HG02943 (cell line): Measurements from ENCODE around the gene RPL29.
"Not testable (repeated sequence)": the region's sequence is repeated elsewhere in the genome, so short reads cannot be mapped to it uniquely, and the experiment has no call there.

ENCODE experiments used
- ATAC-seq: cut with Tn5 transposase; IDR thresholded peaks from one replicate; pipeline ENCODE4 v1.9.1; 2021; ENCODE audit warnings: mild to moderate bottlenecking, low read depth, moderate library complexity; ENCODE audit not compliant: unreplicated experiment

The RPL29 gene

GRCh38 chr3:52007291-52007690, 11.6 kb upstream of the RPL29 start:
- ATAC-seq, result no peak

GRCh38 chr3:52006820-52007133, 11.1 kb upstream of the RPL29 start:
- no peak for ATAC-seq

GRCh38 chr3:52006017-52006819, 10.5 kb upstream of the RPL29 start:
- no peak for ATAC-seq

GRCh38 chr3:52005571-52005986, 9.9 kb upstream of the RPL29 start:
- no peak for ATAC-seq

- no peak for ATAC-seq
These were observed 9.3 kb upstream of the RPL29 start for GRCh38 chr3:52004906-52005395.

DNA sequence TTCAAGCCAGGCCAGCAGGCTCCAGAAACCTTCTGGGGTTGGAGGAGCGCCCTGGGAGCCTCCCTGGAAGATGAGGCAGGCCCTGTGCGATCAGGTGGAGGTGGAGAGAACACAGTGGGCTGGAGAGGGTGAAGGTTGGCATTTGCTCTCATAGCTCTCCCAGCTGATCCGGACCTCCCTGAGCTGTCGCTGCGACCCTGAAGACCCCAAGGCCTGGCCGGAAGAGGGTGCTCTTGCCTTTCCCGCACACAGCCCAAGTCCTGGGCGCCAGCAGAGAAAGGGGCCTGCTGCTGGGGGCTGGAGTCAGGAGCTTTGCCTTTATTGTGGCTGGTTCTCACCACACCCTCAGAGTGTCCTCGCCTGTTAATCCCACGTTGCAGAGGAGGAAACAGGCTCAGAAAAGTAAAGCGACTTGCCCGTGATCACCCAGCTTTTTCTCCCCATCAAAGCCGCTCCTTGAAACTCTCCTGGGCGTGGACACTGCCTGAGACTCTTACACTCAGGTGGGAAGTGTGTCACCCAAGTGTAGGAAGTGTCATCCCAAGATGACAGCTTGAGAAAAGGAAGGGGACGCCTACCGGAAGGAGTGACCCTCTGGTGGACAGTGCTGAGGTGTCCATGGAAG, 8.6 kb upstream of the RPL29 start:
- no peak for ATAC-seq

DNA sequence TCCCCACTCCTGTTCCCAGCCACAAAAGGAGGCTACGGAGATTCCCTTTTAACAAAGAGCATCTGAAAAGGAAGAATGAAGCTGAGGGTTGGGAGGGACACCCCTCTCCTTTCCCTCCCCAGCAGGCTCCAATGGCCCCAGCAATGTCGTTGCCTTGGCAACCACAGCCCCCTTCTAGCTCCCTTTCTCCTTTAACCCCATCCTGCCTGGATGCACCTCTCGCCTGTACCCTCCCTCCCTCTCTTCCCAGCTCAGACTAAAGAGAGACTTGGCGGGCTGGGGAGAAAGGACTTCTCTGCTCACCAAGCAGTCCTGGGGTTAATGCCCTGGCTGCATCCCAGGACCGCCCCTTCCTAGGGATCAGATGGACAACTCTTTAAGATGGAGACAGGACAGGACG, 7.1 kb upstream of the RPL29 start:
- ATAC-seq, result no peak

- peak; percentile 80 for ATAC-seq
These were observed 5.8 kb upstream of the RPL29 start for GRCh38 chr3:52001443-52001974.

- ATAC-seq, result no peak
These were observed 4.2 kb upstream of the RPL29 start for GRCh38 chr3:51999846-52000245.

GRCh38 chr3:51998774-51999173, 3.1 kb upstream of the RPL29 start:
- no peak for ATAC-seq

DNA sequence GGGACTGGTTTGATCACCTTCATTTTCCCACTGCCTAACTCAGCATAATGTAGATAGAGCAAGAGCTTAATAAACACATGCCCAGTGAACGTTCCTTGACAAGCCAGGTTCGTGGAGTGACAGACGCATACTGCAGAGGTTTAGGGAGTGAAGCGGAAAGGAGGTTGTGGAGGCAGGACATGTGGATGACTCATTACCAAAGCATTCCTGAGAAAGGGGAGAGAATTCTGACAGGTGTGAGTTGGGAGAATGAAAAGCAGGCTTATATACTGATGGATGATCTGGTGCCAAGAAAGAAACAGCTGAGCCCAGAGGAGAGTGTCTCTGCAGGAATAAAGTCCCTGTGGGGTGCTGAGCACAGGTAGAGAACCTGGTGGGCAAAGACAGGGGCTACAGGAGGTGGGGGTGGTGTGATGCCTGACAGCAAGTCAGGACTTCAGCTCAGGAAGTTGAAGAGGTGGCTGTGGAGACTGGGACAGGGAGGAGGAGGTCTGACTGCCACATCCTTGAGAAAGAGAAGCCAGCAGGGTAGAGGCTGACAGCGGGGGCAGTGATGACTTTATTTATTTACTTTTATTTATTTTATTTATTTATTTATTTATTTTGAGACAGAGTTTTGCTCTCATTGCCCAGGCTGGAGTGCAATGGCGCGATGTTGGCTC, 2.4 kb upstream of the RPL29 start:
- no peak for ATAC-seq

- no peak for ATAC-seq
These were observed 1.5 kb upstream of the RPL29 start for GRCh38 chr3:51997172-51997571.

- no peak for ATAC-seq
These were observed 1.2 kb downstream of the RPL29 start for GRCh38 chr3:51994530-51994929.

- ATAC-seq, result not testable (repeated sequence)
These were observed 2.0 kb downstream of the RPL29 start for GRCh38 chr3:51993657-51994056.

- no peak for ATAC-seq
These were observed 3.5 kb downstream of the RPL29 start for GRCh38 chr3:51992017-51992682.

DNA sequence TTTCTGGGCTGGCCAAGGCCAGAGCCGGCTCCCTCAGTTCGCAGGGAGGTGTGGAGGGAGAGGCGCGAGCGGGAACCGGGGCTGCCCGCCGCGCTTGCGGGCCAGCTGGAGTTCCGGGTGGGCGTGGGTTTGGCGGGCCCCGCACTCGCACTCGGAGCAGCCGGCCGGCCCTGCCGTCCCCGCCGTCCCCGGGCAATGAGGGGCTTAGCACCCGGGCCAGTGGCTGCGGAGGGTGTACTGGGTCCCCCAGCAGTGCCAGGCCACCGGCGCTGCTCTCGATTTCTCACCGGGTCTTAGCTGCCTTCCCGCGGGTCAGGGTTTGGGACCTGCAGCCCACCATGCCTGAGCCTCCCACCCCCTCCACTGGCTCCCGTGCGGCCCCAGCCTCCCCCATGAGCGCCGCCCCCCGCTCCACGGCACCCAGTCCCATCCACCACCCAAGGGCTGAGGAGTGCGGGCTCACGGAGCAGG, 5.2 kb downstream of the RPL29 start:
- not testable (repeated sequence) for ATAC-seq

DNA sequence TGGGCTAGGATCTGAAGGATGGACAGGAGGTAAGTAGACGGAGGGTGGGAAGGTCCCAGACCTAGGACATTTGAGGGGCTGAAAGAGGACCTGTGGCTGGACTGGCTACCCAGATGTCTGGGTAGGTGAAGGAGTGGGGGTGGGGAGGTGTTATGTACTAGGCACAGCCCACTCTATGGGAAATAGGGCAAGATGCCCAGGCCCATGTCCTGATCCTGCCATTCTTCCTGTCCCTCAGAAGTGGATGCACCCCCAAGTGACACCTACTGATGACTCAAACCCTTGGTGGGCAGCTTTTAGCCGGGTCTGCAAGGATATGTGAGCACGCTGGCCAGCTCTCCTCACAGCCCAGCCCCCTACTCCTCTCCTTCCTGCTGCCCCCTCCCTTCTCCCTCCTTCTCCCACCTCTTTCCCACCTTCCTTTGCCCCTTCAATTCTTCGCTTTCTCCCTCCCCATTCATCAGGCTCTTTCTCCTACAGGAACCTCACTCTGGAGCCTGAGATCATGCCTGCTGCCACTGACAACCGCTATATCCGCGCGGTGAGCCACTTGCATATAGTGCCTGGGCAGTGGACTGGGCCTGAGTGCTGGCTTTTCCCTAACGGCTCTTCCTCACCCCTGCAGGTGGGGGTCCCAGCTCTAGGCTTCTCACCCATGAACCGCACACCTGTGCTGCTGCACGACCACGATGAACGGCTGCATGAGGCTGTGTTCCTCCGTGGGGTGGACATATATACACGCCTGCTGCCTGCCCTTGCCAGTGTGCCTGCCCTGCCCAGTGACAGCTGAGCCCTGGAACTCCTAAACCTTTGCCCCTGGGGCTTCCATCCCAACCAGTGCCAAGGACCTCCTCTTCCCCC, 7.2 kb downstream of the RPL29 start:
- ATAC-seq, result no peak

DNA sequence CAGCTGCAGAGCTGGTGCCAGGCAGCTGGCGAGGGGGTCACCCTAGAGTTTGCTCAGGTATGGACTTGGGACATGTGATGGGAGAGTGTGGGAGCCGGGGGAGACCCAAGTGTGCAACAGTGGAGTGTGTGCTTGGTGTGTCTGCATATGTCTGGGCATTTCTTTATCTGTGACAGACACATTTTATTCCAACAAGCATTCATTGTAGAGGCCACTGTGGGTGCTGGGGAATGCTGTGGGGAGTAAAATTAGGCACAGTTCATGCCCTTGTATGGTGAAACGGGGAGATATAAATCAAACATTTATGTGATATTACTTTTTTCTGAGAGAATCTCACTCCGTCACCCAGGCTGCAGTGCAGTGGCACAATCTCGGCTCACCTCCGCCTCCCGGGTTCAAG, 8.1 kb downstream of the RPL29 start:
- ATAC-seq, result no peak

DNA sequence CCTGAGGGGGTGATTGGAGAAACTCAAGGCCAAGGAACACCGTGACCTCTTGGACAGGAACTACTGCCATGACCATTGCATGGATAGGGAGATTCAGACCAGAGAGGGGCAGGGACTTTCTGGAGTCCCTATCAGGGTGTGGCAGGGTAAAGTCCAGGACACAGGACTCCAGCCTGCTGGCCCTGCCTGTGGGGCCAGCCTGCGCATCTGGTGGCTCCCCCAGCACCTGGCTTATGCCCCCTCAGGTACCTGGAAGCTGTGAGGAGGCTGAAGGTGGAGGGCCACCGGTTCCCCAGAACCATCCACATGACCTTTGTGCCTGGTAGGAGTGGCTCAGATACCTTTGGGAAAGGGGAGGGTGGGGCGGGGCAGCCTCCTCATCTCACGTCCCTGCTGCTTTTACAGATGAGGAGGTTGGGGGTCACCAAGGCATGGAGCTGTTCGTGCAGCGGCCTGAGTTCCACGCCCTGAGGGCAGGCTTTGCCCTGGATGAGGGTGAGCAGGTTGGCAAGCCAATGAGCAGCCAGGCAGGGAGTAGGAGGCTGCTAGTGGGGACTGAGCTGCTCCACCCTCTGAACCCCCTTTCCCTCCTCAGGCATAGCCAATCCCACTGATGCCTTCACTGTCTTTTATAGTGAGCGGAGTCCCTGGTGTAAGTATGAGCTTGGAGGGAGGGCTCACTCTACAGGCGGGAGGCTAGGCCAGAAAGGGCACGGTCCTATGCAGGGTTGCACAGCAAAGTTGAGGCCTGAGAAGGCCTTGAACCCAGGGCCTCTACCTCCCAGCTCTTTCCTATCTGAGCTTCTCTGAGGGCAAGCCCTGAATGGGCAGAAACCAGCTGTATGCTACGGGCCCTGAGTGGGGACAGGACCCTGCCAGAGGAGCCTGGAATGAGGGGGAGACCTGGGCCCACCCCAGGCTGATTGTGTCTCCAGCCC, 9.4 kb downstream of the RPL29 start:
- no peak for ATAC-seq
